ENCODE measurements around the gene PPDPF. TPM values are rescaled to one million over a fixed set of nuclear protein-coding genes. Genes with fewer than 3 reads are reported as not detected.

PPDPF gene
- polyA plus RNA-seq, 3 donors, result 13.4 to 39.9 (median 26.1) TPM

- Mint-ChIP-seq H3K4me1 (peaks cover 2% of the 10 kb centered on the region), H3K36me3 (no peaks in the 10 kb centered on the region), H3K27me3 (ENCODE audit: low read depth in 3 of 3) (peaks cover 23 to 63% (median 36%) of the 10 kb centered on the region in 3 donors), H3K4me3 (no peak overlapping the region), H3K9me3 (peaks cover 0 to 2% (median 0%) of the 10 kb centered on the region in 7 donors), H3K27ac (no peak overlapping the region)
- Histone ChIP-seq H3K36me3 (replicated peaks in 1 of 2; ENCODE audit: control insufficient read depth in 1 of 2, insufficient read depth in 2 of 2, low read length in 2 of 2) (no peaks in the 10 kb centered on the region), H3K4me1 (ENCODE audit: control insufficient read depth in 1 of 2, insufficient read depth in 2 of 2, low read length in 2 of 2) (no peaks in the 10 kb centered on the region), H3K9me3 (replicated peaks in 1 of 2; ENCODE audit: control insufficient read depth in 1 of 2, insufficient read depth in 1 of 2, low read length in 2 of 2) (no peaks in the 10 kb centered on the region), H3K27me3 (ENCODE audit: control insufficient read depth in 2 of 2, insufficient read depth in 2 of 2, low read length in 2 of 2) (peaks cover 0 to 42% of the 10 kb centered on the region in 2 donors), H4K20me1 (ENCODE audit: insufficient read depth, low read length) (no peaks in the 10 kb centered on the region), H2AFZ (ENCODE audit: insufficient read depth, low read depth, low read length, poor library complexity, severe bottlenecking) (no peak overlapping the region), H3K4me2 (replicated peaks; ENCODE audit: extremely low read depth, low read length, poor library complexity, severe bottlenecking) (no peak overlapping the region), H3K4me3 (replicated peaks in 1 of 3; ENCODE audit: low read depth in 2 of 3, low read length in 3 of 3) (no peak overlapping the region), H3K27ac (ENCODE audit: low read depth in 1 of 2, low read length in 2 of 2) (no peak overlapping the region), H3K79me2 (ENCODE audit: insufficient read depth, low read length) (no peaks in the 10 kb centered on the region), H3K9ac (ENCODE audit: insufficient read depth, low read length, poor library complexity, severe bottlenecking) (no peak overlapping the region)
- WGBS (ENCODE audit: insufficient coverage), result 81% methylated on average over 18 of the region's 19 CpGs
- no peak for TF ChIP-seq CTCF (IDR thresholded peaks at IDR 0.05)
- intact Hi-C loops (cut with micrococcal nuclease), result no loop called here
- DNase-seq, result no peak
These were observed 24.5 kb downstream of the PPDPF start for GRCh38 chr20:63544958-63545516.

GRCh38 chr20:63545814-63546213 lies 25.2 kb downstream of the PPDPF start:
- no peak overlapping the region for H3K9ac ChIP-seq (ENCODE audit: insufficient read depth, low read length, poor library complexity, severe bottlenecking)
- no peak overlapping the region for H3K4me2 ChIP-seq (replicated peaks; ENCODE audit: extremely low read depth, low read length, poor library complexity, severe bottlenecking)
- H3K4me1 ChIP-seq (ENCODE audit: control insufficient read depth in 1 of 2, insufficient read depth in 2 of 2, low read length in 2 of 2), result no peaks in the 10 kb centered on the region
- H3K36me3 Mint-ChIP-seq, result no peaks in the 10 kb centered on the region
- no peaks in the 10 kb centered on the region for H3K9me3 ChIP-seq (replicated peaks in 1 of 2; ENCODE audit: control insufficient read depth in 1 of 2, insufficient read depth in 1 of 2, low read length in 2 of 2)
- no peak overlapping the region for H3K4me3 Mint-ChIP-seq
- H3K4me1 Mint-ChIP-seq, result peaks cover 2% of the 10 kb centered on the region
- H3K27ac Mint-ChIP-seq, result no peak overlapping the region
- peaks cover 24 to 69% (median 41%) of the 10 kb centered on the region in 3 donors for H3K27me3 Mint-ChIP-seq (ENCODE audit: low read depth in 3 of 3)
- no peak overlapping the region for H3K27ac ChIP-seq (ENCODE audit: low read depth in 1 of 2, low read length in 2 of 2)
- 58% methylated on average over 6 of the region's 6 CpGs for WGBS (ENCODE audit: insufficient coverage)
- H3K27me3 ChIP-seq (ENCODE audit: control insufficient read depth in 2 of 2, insufficient read depth in 2 of 2, low read length in 2 of 2), result peaks cover 0 to 39% of the 10 kb centered on the region in 2 donors
- no peaks in the 10 kb centered on the region for H3K36me3 ChIP-seq (replicated peaks in 1 of 2; ENCODE audit: control insufficient read depth in 1 of 2, insufficient read depth in 2 of 2, low read length in 2 of 2)
- H2AFZ ChIP-seq (ENCODE audit: insufficient read depth, low read depth, low read length, poor library complexity, severe bottlenecking), result no peak overlapping the region
- DNase-seq, result no peak
- no peak overlapping the region for H3K4me3 ChIP-seq (replicated peaks in 1 of 3; ENCODE audit: low read depth in 2 of 3, low read length in 3 of 3)
- intact Hi-C loops (cut with micrococcal nuclease), result no loop called here
- peaks cover 0 to 3% (median 0%) of the 10 kb centered on the region in 7 donors for H3K9me3 Mint-ChIP-seq
- no peaks in the 10 kb centered on the region for H4K20me1 ChIP-seq (ENCODE audit: insufficient read depth, low read length)
- TF ChIP-seq CTCF (IDR thresholded peaks at IDR 0.05), result no peak
- H3K79me2 ChIP-seq (ENCODE audit: insufficient read depth, low read length), result no peaks in the 10 kb centered on the region
